Left cardiac atrium (tissue), 4 donors: ENCODE results near the gene CCDC9B. TPM values are rescaled to one million over a fixed set of nuclear protein-coding genes. Genes with fewer than 3 reads are reported as not detected.

Source experiments
- ATAC-seq, 2 donors: fragments of 200-7000 bp; cut with Tn5 transposase; one replicate each; pipeline ENCODE4 v1.9.1; 2020; ENCODE audit warnings: mild to moderate bottlenecking in 2 of 2, moderate library complexity in 2 of 2
- DNase-seq: peaks from one replicate; pipeline ENCODE4 v3.0.0-alpha.2; 2020
- intact Hi-C, 2 donors: fragments of 100-400 bp; cut with DNase I; formaldehyde crosslinking; loops; one replicate each; pipeline versions ENCODE4 v1.14.1 to v1.15.1; 2022 to 2023
- total RNA-seq, 2 donors: library from RNA; stranded (reverse); fragmentation: NEBNext Ultra II Directional; extraction: Animal tissue kit (Norgen Biotek cat#: 25700); gene quantifications; one replicate each; pipeline ENCODE4 v1.2.1, GENCODE V29; 2021
- donor health status: DM: no; HTN: yes; CAD: no.
- donor health status: DM: no; HTN: yes; CAD: no; lungs with severe emphysema.
- donor health status: DM: yes; HTN: yes; CAD: no.
- donor health status: Dilated cardiomyopathy.

The CCDC9B gene
- total RNA-seq, 2 donors from 2014 or later: 72.1 to 83.8 TPM

DNA sequence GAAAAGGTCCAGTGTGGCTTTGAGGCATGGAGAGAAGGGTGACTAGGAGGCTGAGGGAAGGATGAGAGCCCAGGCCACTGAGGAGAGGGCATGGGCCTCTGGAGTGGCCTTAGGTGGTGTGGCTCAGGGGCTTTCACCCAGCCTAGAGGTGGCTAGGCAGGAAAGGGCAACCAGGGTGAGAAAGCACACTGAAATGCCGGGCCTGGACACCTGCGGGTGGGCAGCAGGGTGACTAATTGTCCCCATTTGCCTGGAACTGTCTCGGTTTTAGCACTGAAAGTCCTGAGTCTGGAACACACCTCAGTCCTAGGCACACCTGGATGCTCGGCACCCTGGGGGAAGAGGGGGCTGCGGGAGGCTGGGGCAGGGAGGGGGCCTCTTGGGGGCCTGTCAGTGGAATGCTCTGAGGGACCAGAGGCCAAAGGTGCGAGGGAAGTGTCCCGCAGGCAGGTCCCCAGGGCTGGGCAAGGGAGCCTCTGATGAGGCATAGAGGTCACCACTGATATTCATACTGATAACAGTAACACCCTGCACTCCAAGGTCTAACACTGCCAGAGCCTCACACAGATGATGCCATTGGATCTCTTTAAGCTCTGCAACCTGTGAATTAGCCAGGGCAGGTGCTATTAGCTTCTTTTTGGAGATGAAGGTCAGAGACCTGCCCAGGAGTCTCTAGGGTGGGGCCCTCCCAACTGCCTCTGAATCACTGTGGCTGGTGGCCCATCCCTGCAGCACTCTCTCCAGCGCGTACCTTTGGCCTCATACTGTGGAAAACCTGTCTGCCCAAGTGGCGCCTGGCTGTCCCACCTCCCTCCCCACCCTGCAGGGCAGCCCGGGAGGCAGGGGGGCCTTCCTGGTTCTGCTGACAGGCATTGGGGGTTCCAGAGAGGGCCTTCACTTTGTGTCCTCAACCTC is 7.1 kb upstream of the CCDC9B start:
- ATAC-seq (no peak), DNase-seq (no peak)
- intact Hi-C loops: no loop called here

DNA sequence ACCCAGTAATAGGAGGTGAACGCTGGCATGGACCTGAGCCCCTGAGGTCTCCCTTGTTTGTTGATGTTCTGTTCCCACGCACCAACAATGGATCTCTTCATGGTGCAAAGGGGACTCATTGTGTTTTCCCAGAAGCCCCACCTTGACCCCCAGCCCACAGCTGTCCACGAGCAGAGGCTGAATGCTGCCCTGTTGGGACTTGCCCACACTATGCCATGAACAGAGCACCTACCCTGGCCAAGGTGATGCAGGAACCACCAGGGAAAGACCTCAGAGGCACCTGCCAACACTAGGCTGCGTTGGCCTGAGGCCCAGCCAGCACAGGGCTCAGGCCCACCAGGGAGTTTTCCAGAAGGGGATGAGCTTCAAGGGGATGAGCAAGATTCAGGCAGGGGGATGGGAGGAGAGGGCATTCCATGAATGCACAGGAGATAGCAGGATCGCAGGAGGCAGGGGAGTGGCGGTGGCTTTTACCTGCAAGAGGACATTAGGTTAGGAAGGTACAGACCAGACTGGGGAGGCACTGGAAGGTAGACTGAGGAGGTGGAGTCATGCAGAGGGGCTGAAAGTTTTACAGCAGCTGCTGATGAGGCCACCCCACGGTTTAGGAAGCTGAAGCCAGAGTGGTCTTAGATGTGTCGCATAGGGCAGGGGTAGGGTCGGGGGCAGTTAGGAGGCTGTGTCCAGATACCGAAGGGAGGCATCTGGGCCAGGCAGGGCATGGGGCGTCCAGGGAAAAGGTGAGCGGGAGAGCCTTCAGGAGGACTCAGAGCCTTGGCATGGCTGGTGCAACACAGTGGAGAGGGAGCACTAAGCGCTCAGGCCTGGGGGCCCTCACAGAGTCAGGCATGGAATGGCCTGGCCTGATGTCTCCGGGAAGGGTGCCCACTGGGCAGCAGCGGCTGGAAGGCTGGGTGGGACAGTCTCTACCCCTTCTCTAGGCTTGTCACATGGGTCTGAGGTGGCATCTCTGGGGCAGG is 6.1 kb upstream of the CCDC9B start:
- no peak for DNase-seq
- ATAC-seq: no peak
- intact Hi-C loops: no loop called here

- no peak for DNase-seq
- ATAC-seq: no peak
- intact Hi-C loops: no loop called here
Measured at GRCh38 chr15:40345867-40346578, 5.3 kb upstream of the CCDC9B start.

DNA sequence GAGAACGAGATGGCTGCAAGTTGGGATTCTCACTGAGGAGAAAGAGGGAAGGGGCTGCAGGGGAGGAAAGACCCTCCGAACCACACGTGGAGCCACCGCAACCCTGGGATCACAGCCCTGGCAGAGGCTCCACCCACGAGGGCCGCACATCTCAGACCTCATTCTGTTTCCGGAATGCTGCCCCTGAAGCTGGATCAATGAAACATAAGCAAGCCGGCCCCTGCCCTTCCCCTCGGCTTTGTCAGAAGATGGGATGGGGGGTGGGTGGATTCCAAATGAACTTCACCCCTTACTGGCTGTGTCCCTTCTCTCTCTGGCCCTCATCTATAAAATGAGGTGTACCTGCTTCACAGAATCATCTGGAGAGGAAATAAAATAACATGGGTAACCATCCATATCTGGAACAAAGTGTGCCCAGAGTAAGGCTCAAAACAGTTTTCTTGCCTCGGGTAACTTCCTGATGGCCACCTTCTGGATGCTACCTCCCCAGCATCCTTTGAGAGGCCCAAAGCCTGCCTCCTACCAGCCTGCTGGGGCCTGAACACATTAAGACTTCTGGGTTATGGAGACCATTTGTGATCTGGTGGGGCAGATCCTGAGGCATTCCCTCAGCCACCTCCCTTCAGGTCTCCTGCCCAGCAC is 4.6 kb upstream of the CCDC9B start:
- intact Hi-C loops: no loop called here
- DNase-seq (no peak), ATAC-seq (no peak)

DNA sequence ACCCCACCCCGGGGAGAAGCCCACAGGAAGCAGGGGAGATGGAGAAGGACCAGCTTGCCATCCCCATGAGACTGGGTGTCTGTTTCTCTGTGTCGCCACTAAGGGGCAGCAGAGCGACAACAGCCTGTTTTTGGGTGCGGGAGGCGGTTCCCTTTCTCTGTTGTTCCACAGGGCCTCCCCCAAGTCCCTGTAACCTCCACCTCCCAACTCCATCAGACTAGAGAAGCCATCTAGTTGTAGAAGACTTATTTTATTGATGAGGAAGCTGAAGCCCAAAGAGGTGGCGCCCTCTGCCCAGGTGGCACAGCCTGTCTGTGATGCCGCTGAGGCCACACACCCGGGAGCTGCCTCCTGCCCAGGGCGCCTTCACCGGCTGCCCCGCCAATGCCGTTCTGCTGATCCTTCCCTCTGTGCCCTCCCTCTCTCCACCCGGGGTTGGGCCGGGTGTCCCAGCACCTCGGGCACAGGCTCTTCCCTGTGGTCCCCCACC is 3.9 kb upstream of the CCDC9B start:
- intact Hi-C loops: loop anchor here in 1 of 2 donors (5.0 kb wide), 1 partner anchor 78 kb away; no protein-coding TSS in a partner anchor
- DNase-seq (peak; percentile 58), ATAC-seq (peak in 1 of 2 donors; percentile 4)

- intact Hi-C loops: loop anchor here in 1 of 2 donors (5.0 kb wide), 1 partner anchor 78 kb away; no protein-coding TSS in a partner anchor
- ATAC-seq (no peak), DNase-seq (no peak)
Measured at GRCh38 chr15:40344217-40344616, 3.5 kb upstream of the CCDC9B start.

DNA sequence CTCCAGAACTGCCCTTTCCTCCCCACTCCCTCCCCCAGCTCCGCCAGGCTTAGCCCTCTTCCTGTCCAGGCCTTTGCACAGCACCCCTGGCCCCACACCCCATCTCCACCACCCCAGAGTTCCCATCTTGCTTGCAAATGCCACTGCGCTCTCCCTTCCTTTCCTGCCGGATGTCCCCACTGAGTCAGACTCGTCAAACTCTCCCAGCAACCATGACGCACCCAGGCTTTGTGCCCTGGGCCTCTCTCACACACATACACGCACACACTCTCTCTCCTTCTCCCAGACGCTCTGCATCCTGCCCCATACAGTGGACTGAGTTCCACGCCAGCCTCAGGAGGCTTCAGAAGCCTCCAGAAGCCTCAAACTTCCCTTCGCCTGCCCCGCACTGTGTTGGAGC is 2.8 kb upstream of the CCDC9B start:
- ATAC-seq (no peak), DNase-seq (peak; percentile 66)
- intact Hi-C loops: loop anchor here in 1 of 2 donors (5.0 kb wide), 1 partner anchor 79 kb away; no protein-coding TSS in a partner anchor

DNA sequence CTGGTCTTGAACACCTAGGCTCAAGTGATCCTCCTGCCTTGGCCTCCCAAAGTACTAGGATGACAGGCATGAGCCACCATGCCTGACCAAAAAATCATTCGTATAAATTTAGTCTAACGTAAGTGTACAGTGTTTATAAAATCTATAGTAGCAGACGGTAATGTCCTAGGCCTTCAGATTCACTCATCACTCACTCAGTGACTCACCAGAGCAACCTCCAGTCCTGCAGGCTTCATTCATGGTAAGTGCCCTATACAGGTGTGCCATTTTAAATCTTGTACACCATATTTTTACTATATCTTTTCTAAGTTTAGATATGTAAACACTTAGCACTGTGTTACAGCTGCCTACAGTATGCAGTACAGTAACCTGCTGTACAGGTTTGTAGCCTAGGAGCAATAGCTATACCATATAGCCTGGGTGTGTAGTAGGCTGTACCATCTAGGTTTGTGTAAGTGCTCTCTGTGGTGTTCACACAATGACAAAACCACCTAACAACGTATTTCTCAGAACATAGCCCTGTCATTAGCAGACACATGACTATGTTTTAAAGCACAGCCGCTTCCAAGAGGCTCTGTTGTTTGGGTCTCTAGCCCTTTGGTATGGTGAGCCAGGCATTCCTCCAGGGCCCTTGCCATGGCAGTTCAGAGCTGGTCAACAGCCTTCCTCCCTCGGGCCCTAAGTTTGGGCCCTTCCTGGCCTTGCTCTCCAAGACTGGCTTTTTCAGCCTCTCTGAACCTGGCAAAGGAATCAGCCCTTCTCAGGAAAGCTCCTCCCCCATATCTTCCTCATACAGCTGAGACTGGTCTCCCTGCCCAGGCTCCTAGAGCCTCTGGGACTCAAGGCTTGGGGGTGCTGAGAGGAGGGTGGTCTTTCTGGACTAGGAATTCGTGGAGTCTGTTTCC is 1.9 kb upstream of the CCDC9B start:
- intact Hi-C loops: loop anchor here in 1 of 2 donors (5.0 kb wide), 1 partner anchor 80 kb away; no protein-coding TSS in a partner anchor
- ATAC-seq: no peak

GRCh38 chr15:40340038-40340739 is 550 bp downstream of the CCDC9B start:
- ATAC-seq (peak; percentile 61 to 77), DNase-seq (peak; percentile 87)
- intact Hi-C loops: loop anchor here in 1 of 2 donors (5.0 kb wide), 1 partner anchor 82 kb away; no protein-coding TSS in a partner anchor

More for the DNA sequence above, 1.9 kb upstream of the CCDC9B start:
- no peak for DNase-seq

DNA sequence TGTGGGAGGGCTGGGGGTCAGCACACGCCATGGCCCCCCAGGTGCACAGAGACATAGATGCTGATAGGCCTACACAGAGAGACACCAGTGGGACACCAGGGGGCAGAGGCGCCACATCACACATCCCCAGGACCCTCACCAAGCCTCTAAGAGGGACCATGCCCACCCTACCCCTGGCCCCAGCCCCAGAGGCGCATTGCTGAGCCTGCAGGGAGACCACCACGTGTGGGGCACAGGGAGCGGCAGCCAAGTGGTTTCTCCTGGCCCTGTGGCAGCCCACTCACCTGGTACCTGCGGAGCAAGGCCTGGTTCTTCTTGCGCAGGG is 1.2 kb downstream of the CCDC9B start:
- intact Hi-C loops: no loop called here
- no peak for DNase-seq
- ATAC-seq: peak; percentile 1 to 6

GRCh38 chr15:40338921-40339620 is 1.7 kb downstream of the CCDC9B start:
- DNase-seq (peak; percentile 56), ATAC-seq (peak; percentile 18 to 44)
- intact Hi-C loops: no loop called here

DNA sequence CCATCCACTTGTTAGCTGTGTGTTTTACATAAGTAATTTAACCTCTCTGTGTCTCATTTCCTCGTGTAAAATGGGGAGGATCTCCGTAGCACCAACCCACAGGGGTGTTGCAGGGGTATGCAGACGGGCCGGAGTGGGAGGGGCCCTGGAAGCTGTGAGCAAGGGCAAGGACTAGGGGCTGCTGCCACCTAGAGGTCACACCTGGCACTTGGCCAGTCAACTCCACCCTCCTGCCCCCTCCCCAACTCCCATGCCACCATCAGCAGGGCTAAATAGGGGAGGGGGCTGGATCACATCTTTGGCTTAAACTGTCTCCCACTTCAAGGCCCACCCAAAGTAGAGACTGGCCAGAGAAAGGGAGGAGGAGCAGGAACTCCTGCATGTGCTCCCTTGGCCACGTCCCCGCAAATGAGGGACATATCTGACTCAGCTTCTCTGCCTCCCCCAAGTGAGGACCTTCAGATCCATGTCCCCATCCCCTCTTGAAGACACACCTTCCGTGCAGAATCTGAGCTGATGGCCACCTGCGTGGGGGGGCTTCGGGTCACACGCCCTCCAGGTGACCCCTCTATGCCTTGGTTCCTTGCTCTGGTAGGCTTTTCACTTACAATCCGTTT is 2.6 kb downstream of the CCDC9B start:
- peak; percentile 85 for DNase-seq
- intact Hi-C loops: no loop called here
- peak; percentile 10 to 17 for ATAC-seq

DNA sequence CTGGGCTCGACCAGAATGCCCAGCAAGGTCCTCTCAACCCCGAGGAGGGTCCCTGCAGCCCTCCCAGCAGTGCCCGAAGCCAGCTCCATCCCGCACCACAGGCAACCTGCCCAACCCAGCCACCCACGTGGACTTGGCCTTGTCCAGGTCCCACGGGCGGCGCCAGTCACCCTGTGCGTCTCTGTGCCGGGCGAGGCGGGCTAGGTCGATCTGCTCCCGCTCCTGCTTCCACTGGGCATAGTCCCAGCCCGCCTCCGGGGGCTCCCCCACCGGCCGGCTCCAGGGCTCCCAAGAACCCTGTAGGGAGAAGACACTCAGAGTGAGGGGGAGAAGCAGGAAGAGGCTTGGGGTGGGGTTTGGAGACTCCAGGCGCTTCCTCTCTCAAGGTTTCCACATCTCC is 3.1 kb downstream of the CCDC9B start:
- intact Hi-C loops: no loop called here
- no peak for DNase-seq
- ATAC-seq: no peak

- ATAC-seq: no peak
- DNase-seq: no peak
- intact Hi-C loops: no loop called here
Measured at GRCh38 chr15:40336744-40337122, 4.0 kb downstream of the CCDC9B start.

DNA sequence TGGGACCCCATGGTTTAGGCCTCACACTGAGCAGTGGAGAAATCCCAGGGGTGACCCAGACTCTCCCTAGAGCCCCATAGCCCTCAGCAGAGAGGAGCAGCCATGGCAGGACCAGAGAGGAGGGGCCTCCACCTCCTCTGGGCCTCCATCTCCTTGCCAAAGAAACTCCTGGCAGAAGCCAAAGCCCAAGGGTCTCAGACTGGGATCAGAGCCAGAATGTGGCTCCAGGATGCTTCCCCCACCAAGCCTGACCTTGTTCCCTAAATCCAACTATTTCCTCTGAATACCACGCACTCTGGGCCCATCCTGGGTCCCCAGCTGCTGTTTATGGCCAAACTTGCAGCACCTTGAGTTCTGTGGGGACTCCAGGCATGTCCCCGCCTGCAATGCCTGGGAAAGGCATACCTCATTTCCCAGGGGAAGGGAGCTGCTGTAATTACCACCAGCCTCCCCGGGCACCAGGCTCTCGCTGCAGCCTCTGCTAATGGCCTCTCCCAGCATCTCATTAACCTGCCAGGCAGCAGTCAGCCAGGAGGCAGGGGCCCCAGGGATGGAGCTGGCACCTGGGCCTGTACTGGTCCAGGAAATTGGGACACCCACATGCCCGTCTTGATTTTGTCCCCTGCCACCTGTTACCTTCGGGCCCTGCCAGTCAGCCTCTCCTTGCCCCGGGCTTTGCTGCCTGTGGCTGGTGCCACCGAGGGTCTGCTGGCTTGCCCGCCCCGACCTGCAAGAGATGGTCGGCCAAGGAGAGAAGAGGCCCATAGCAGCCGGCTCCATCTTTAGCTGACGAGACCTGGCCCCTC is 4.6 kb downstream of the CCDC9B start:
- no peak for ATAC-seq
- intact Hi-C loops: no loop called here
- DNase-seq: no peak
